Measurements from ENCODE around the gene CUX1.

DNA sequence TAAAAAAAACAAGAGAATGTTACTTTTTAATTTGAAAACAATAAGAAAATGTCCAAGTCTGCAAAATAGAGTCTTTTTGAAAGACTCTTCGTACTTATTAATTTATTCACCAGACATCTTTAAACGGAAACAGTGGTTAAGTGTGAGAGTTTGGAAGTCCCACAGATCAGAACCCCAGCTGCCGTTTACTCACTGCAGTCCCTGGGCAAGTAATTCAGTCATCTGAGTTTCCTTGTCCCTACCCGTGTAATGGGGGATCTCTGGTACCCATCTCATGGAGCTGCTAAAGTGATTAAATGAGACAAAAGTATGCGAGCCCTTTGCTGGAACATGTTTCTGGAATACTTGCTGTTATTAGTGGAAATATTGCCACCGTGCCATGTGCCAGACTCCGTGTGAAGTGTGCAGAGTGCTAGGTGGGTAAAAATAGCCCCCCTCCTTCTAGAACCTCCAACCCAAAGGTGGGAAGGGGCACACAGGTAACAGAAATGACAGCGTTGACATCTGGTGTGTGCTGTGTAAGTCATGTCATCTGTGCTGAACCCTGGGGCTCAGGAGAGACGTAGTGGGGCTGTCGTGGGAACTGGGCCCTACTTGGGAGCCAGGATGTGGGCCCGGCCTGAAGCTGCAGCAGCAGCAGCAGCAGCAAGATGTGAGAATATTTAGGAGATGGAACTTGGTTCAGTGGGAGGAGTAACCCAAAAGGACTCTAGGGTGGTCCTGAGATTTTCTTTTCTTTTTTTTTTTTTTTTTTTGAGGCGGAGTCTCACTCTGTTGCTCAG lies 140.5 kb downstream of the CUX1 start:
- TF ChIP-seq, protein P1, sequence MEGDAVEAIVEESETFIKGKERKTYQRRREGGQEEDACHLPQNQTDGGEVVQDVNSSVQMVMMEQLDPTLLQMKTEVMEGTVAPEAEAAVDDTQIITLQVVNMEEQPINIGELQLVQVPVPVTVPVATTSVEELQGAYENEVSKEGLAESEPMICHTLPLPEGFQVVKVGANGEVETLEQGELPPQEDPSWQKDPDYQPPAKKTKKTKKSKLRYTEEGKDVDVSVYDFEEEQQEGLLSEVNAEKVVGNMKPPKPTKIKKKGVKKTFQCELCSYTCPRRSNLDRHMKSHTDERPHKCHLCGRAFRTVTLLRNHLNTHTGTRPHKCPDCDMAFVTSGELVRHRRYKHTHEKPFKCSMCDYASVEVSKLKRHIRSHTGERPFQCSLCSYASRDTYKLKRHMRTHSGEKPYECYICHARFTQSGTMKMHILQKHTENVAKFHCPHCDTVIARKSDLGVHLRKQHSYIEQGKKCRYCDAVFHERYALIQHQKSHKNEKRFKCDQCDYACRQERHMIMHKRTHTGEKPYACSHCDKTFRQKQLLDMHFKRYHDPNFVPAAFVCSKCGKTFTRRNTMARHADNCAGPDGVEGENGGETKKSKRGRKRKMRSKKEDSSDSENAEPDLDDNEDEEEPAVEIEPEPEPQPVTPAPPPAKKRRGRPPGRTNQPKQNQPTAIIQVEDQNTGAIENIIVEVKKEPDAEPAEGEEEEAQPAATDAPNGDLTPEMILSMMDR (conservative IDR thresholded peaks at IDR 0.05; ENCODE audit: low read depth, low read length), result no peak
- no peak for TF ChIP-seq EZH2 (IDR thresholded peaks at IDR 0.05; ENCODE audit: low read length, unreplicated experiment)
- TF ChIP-seq EZH2phosphoT487 (IDR thresholded peaks at IDR 0.05; ENCODE audit: borderline replicate concordance, low read length), result no peak
